Upper lobe of left lung (tissue), 4 donors: ENCODE data around the gene DDX24.

Experiments used
- EP300 ChIP-seq, 4 donors: sonication (generic); formaldehyde crosslinking; IDR thresholded peaks; one replicate each; pipeline ENCODE4 v1.5.1; 2017; ENCODE audit warnings: antibody characterized with exemption in 4 of 4, control low read depth in 2 of 4
- POLR2A ChIP-seq, 4 donors: fragments of 450-650 bp; IDR thresholded peaks; one replicate each; pipeline ENCODE4 v1.5.1; 2016 to 2017; ENCODE audit warnings: antibody characterized with exemption in 4 of 4, mild to moderate bottlenecking in 2 of 4
- TF ChIP-seq, protein P1 (sequence below), 6 experiments: fragments of 450-650 bp in 4 of 6; fragments of 200-600 bp in 2 of 6; sonication (generic) in 2 of 6; IDR thresholded peaks; one replicate each; pipeline ENCODE4 v1.5.1; 2016 to 2019; ENCODE audit warnings: antibody characterized with exemption in 6 of 6

DNA sequence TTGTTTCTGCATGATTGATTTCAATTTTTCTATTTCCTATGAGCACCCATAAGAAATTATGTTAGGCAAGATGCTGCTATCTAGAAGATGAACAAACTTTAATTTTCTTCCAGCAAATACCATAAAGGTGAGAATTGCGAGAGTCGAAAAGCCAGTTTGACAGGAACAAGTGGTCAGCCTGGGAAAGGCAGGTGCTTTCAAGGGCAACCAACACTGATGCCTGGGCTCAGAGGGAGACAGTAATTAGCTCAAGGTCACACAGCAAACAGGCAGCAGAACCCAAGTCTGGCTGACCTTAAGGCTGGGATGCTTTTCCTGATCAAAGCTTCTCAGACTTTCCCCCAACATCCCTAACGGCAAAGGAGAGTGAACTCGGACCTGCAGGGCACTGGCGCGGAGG, 61.7 kb downstream of the DDX24 start:
- no peak for TF ChIP-seq EP300 (IDR thresholded peaks at IDR 0.05)
- TF ChIP-seq POLR2A (IDR thresholded peaks at IDR 0.05) = no peak
- TF ChIP-seq, protein P1, sequence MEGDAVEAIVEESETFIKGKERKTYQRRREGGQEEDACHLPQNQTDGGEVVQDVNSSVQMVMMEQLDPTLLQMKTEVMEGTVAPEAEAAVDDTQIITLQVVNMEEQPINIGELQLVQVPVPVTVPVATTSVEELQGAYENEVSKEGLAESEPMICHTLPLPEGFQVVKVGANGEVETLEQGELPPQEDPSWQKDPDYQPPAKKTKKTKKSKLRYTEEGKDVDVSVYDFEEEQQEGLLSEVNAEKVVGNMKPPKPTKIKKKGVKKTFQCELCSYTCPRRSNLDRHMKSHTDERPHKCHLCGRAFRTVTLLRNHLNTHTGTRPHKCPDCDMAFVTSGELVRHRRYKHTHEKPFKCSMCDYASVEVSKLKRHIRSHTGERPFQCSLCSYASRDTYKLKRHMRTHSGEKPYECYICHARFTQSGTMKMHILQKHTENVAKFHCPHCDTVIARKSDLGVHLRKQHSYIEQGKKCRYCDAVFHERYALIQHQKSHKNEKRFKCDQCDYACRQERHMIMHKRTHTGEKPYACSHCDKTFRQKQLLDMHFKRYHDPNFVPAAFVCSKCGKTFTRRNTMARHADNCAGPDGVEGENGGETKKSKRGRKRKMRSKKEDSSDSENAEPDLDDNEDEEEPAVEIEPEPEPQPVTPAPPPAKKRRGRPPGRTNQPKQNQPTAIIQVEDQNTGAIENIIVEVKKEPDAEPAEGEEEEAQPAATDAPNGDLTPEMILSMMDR (IDR thresholded peaks at IDR 0.05) = no peak
